ENCODE measurements around the gene CDH13.

CDH13 gene

GRCh38 chr16:83603723-83604570, 977.2 kb downstream of the CDH13 start:
- intact Hi-C loops (cut with DNase I; ENCODE audit: low total_unique reads) = no loop called here

GRCh38 chr16:83606486-83607030, 979.8 kb downstream of the CDH13 start:
- intact Hi-C loops (cut with DNase I; ENCODE audit: low total_unique reads) = no loop called here
- TF ChIP-seq CTCF (IDR thresholded peaks at IDR 0.05) = no peak
- H3K36me3 ChIP-seq = no peaks in the 10 kb centered on the region
- no peak for DNase-seq
- no peaks in the 10 kb centered on the region for H3K9me3 ChIP-seq
- no peaks in the 10 kb centered on the region for H3K27me3 ChIP-seq
- H3K27ac ChIP-seq = no peak overlapping the region
- H3K4me1 ChIP-seq = no peaks in the 10 kb centered on the region
- no peak overlapping the region for H3K4me3 ChIP-seq

More at GRCh38 chr16:83603723-83604570, 977.2 kb downstream of the CDH13 start:
- TF ChIP-seq CTCF (IDR thresholded peaks at IDR 0.05) = no peak
- H3K27me3 ChIP-seq = no peaks in the 10 kb centered on the region
- no peak for DNase-seq
- no peak overlapping the region for H3K27ac ChIP-seq
- H3K9me3 ChIP-seq = no peaks in the 10 kb centered on the region
- no peaks in the 10 kb centered on the region for H3K36me3 ChIP-seq
- H3K4me1 ChIP-seq = no peaks in the 10 kb centered on the region
- no peak overlapping the region for H3K4me3 ChIP-seq

- no peak for DNase-seq
- intact Hi-C loops (cut with DNase I; ENCODE audit: low total_unique reads) = no loop called here
- TF ChIP-seq CTCF (IDR thresholded peaks at IDR 0.05) = no peak
- Histone ChIP-seq H3K36me3 (no peaks in the 10 kb centered on the region), H3K4me3 (no peak overlapping the region), H3K4me1 (no peaks in the 10 kb centered on the region), H3K27ac (no peak overlapping the region), H3K27me3 (no peaks in the 10 kb centered on the region), H3K9me3 (no peaks in the 10 kb centered on the region)
Observed at GRCh38 chr16:83609178-83609577, 982.4 kb downstream of the CDH13 start.

GRCh38 chr16:83615141-83615952, 988.6 kb downstream of the CDH13 start:
- intact Hi-C loops (cut with DNase I; ENCODE audit: low total_unique reads) = no loop called here
- Histone ChIP-seq H3K9me3 (no peaks in the 10 kb centered on the region), H3K27ac (no peak overlapping the region), H3K36me3 (no peaks in the 10 kb centered on the region), H3K27me3 (no peaks in the 10 kb centered on the region), H3K4me1 (no peaks in the 10 kb centered on the region), H3K4me3 (no peak overlapping the region)
- no peak for DNase-seq
- no peak for TF ChIP-seq CTCF (IDR thresholded peaks at IDR 0.05)

GRCh38 chr16:83615953-83616350, 989.2 kb downstream of the CDH13 start:
- H3K4me1 ChIP-seq = no peaks in the 10 kb centered on the region
- H3K9me3 ChIP-seq = no peaks in the 10 kb centered on the region
- H3K27ac ChIP-seq = no peak overlapping the region
- intact Hi-C loops (cut with DNase I; ENCODE audit: low total_unique reads) = no loop called here
- TF ChIP-seq CTCF (IDR thresholded peaks at IDR 0.05) = no peak
- no peaks in the 10 kb centered on the region for H3K36me3 ChIP-seq
- no peaks in the 10 kb centered on the region for H3K27me3 ChIP-seq
- no peak overlapping the region for H3K4me3 ChIP-seq
- no peak for DNase-seq

All from tibial artery (tissue), 4 donors.